MM.1S (cell line): ENCODE results near the gene WDR1.

Experiments
- CTCF ChIP-seq: fragments of 300-600 bp; sonication (generic); IDR thresholded peaks from 2 replicates; pipeline ENCODE4 v1.5.1; 2016; ENCODE audit warnings: antibody characterized with exemption, low read length, mixed read lengths
- EZH2 ChIP-seq: fragments of 300-600 bp; sonication (generic); optimal IDR thresholded peaks from 2 replicates; pipeline ENCODE3; 2017; ENCODE audit warnings: low read depth, mild to moderate bottlenecking, antibody characterized with exemption, low read length, mixed read lengths
- EZH2phosphoT487 ChIP-seq: fragments of 300-600 bp; sonication (generic); IDR thresholded peaks from 2 replicates; pipeline ENCODE4 v1.6.1; 2018; ENCODE audit warnings: antibody characterized with exemption, low read length

DNA sequence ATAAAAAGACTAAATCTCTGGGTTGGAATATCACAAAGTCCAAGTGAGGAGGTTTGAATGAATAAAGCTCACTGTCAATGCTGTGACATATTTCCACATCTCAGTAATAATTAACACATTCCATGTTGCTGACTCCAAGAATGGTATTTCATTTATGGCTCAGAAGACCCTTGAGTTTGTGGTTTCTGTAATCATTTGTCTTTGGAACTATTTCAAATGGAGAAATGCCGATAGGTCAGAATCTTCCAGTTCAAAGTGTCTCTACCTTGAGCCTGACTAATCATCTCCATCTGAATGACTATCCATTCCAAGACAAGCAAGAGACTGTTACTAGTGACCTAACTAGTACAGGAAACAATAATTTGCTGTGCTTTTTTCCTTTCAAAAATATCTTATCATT lies 71.1 kb downstream of the WDR1 start:
- TF ChIP-seq CTCF (no peak), EZH2 (no peak), EZH2phosphoT487 (no peak)
